ENCODE measurements around the gene SLC25A45.

SLC25A45 gene

GRCh38 chr11:65404638-65405339, 22.3 kb upstream of the SLC25A45 start:
- DNase-seq (ENCODE audit: low read depth) = no peak

GRCh38 chr11:65404210-65404609, 21.8 kb upstream of the SLC25A45 start:
- no peak for DNase-seq (ENCODE audit: low read depth)

- no peak for DNase-seq (ENCODE audit: low read depth)
Observed at GRCh38 chr11:65403607-65404121, 21.2 kb upstream of the SLC25A45 start.

- no peak for DNase-seq (ENCODE audit: low read depth)
Observed at GRCh38 chr11:65402790-65403189, 20.3 kb upstream of the SLC25A45 start.

GRCh38 chr11:65401803-65402248, 19.4 kb upstream of the SLC25A45 start:
- DNase-seq (ENCODE audit: low read depth) = no peak

GRCh38 chr11:65401073-65401802, 18.8 kb upstream of the SLC25A45 start:
- DNase-seq (ENCODE audit: low read depth) = no peak

- DNase-seq (ENCODE audit: low read depth) = no peak
Observed at GRCh38 chr11:65400307-65401072, 18.0 kb upstream of the SLC25A45 start.

GRCh38 chr11:65399845-65400244, 17.4 kb upstream of the SLC25A45 start:
- DNase-seq (ENCODE audit: low read depth) = no peak

- DNase-seq (ENCODE audit: low read depth) = no peak
Observed at GRCh38 chr11:65399249-65399648, 16.8 kb upstream of the SLC25A45 start.

GRCh38 chr11:65398362-65398910, 16.0 kb upstream of the SLC25A45 start:
- DNase-seq (ENCODE audit: low read depth) = no peak

- DNase-seq (ENCODE audit: low read depth) = no peak
Observed at GRCh38 chr11:65396769-65397745, 14.6 kb upstream of the SLC25A45 start.

- DNase-seq (ENCODE audit: low read depth) = no peak
Observed at GRCh38 chr11:65395961-65396530, 13.6 kb upstream of the SLC25A45 start.

- no peak for DNase-seq (ENCODE audit: low read depth)
Observed at GRCh38 chr11:65394125-65394536, 11.7 kb upstream of the SLC25A45 start.

- DNase-seq (ENCODE audit: low read depth) = no peak
Observed at GRCh38 chr11:65393513-65394079, 11.2 kb upstream of the SLC25A45 start.

- DNase-seq (ENCODE audit: low read depth) = no peak
Observed at GRCh38 chr11:65392899-65393298, 10.5 kb upstream of the SLC25A45 start.

- DNase-seq (ENCODE audit: low read depth) = no peak
Observed at GRCh38 chr11:65392186-65392829, 9.9 kb upstream of the SLC25A45 start.

GRCh38 chr11:65390996-65391395, 8.6 kb upstream of the SLC25A45 start:
- no peak for DNase-seq (ENCODE audit: low read depth)

- DNase-seq (ENCODE audit: low read depth) = no peak
Observed at GRCh38 chr11:65390099-65390941, 7.9 kb upstream of the SLC25A45 start.
